ENCODE measurements around the gene ATP9B.
A peak's percentile ranks its signal among the peaks of the same experiment; 100 is the strongest.
"Not testable (repeated sequence)": the region's sequence is repeated elsewhere in the genome, so short reads cannot be mapped to it uniquely, and the experiment has no call there.

Gene ATP9B

GRCh38 chr18:79072655-79073054 lies 3.5 kb downstream of the ATP9B start:
- DNase-seq = not testable (repeated sequence)

DNA sequence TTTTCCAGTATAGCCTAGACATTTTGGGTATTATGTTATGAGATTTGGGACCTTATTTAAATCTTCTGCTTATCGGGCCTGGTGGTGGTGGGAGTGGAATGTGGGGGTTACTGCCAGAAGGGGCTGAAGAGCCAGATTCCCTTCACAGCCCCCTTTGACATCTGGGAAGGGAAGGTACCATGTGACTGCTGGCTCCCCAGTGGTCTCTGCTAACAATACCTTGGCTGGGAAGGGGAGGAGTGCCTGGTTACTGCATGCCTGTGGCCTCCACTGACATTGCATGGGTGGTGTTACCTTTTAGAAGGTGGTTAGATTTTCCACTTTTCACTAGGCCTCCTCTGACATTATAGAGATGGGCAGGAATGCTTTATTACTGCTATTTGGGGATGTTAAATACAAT lies 8.0 kb downstream of the ATP9B start:
- DNase-seq = no peak

DNA sequence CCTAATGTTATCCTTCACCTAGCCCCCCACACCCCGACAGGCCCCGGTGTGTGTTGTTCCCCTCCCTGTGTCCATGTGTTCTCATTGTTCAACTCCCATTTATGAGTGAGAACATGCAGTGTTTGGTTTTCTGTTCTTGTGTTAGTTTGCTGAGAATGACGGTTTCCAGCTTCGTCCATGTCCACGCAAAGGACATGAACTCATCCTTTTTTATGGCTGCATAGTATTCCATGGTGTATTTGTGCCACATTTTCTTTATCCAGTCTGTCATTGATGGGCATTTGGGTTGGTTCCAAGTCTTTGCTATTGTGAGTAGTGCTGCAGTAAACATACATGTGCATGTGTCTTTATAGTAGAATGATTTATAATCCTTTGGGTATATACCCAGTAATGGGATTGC lies 9.6 kb downstream of the ATP9B start:
- not testable (repeated sequence) for DNase-seq

GRCh38 chr18:79092874-79093273 lies 23.7 kb downstream of the ATP9B start:
- no peak for DNase-seq

- DNase-seq = no peak
Measured at GRCh38 chr18:79093986-79094385, 24.8 kb downstream of the ATP9B start.

GRCh38 chr18:79095216-79095615 lies 26.0 kb downstream of the ATP9B start:
- no peak for DNase-seq

DNA sequence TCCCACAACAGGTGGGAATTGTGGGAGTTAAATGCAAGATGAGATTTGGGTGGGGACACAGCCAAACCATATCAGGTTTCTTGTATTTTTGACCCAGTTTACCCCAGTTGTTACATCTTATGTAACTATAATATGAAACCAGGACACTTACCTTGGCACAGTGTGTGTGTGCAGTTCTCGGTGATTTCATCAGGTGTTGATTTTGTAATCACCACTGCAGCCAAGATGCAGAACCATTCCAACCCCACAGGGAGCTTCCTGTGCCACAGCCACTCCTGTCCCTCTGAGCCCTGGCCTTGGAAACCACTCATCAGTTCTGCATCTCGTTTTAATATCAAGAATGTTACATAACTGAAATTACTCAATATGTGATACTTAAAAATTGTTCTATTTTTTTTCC lies 31.8 kb downstream of the ATP9B start:
- DNase-seq = no peak

GRCh38 chr18:79102886-79103285 lies 33.7 kb downstream of the ATP9B start:
- DNase-seq = no peak

- no peak for DNase-seq
Measured at GRCh38 chr18:79104137-79104536, 34.9 kb downstream of the ATP9B start.

GRCh38 chr18:79105455-79105854 lies 36.3 kb downstream of the ATP9B start:
- no peak for DNase-seq

- DNase-seq = no peak
Measured at GRCh38 chr18:79106084-79106483, 36.9 kb downstream of the ATP9B start.

DNA sequence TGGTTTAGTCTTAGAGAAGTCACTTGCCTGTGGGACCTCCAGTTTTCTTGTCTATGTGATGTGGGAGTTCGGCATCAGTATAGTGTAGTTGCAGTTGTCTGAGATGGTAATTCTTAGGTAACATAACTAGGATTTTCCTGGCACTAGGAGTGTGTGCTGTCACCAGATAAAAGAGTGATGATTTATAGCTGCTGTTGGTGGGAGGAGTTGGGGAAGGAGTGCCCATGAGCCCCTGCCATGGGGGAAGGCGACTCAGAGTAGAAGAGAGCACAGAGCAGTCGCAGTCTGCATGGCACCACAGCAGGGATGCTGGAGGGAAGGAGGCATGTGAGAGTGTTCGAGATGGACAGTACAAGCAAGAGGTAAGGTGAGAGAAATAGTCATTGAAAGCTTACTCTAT lies 38.7 kb downstream of the ATP9B start:
- DNase-seq = no peak

- no peak for DNase-seq
Measured at GRCh38 chr18:79108549-79109215, 39.5 kb downstream of the ATP9B start.

- no peak for DNase-seq
Measured at GRCh38 chr18:79111483-79111882, 42.3 kb downstream of the ATP9B start.

DNA sequence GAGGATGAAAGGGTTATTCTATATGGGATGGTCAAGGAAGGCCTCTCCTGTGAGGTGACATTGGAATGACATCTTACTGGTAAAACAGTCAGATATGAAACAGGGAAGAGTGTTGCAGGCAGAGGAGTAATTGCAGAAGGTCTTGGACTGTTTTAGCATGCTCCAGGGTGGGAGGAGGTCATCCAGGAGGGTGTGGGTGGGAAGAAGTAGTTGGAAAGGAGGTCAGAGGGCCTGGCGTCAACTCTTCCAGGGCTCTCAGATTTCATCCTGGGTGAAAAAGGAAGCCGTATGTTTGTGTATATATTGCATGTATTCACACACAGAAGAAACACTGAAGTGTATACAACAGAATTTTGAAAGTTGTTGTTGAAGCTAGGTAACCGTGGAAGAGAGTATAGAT lies 48.2 kb downstream of the ATP9B start:
- DNase-seq = no peak

GRCh38 chr18:79117788-79118187 lies 48.6 kb downstream of the ATP9B start:
- no peak for DNase-seq

- DNase-seq = no peak
Measured at GRCh38 chr18:79118797-79119196, 49.6 kb downstream of the ATP9B start.

DNA sequence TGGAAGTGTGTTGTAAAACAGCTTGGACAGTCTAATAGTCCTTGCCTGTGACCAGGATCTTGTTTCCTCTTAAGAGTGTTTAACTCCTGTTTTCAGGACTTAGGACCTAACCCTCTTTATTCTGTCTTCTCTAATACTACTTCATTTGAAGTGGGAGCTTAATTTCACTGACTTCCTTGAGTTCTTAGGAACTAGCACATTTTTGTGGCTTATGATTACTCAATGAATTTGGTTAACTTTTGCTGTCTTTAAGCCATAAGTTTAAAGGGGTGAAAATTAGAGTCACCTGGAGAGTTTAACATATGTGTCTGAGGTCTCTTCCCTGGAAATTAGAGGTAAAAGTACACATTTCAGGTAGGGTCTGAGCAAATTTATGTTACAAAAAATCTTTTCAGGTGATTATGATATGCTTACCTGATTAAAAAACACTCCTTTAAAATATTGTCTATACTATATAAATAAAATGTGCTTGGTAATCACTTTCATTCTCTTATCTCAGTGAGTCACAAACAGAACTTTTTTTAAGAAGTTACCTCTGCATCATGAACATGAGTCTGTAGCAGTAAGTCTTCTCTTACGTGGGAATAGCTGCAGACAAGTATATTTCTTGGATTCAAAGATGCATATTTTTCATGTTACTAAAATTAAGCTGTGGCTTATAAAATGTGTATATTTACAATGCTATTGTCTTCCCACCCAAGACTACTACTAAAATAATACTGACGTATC lies 52.7 kb downstream of the ATP9B start:
- DNase-seq = peak; percentile 22

- no peak for DNase-seq
Measured at GRCh38 chr18:79123948-79124347, 54.8 kb downstream of the ATP9B start.

- no peak for DNase-seq
Measured at GRCh38 chr18:79129120-79129519, 59.9 kb downstream of the ATP9B start.

GRCh38 chr18:79133724-79134123 lies 64.5 kb downstream of the ATP9B start:
- no peak for DNase-seq

GRCh38 chr18:79135924-79136323 lies 66.7 kb downstream of the ATP9B start:
- no peak for DNase-seq

GRCh38 chr18:79136742-79137141 lies 67.5 kb downstream of the ATP9B start:
- DNase-seq = no peak

- DNase-seq = peak; percentile 34
Measured at GRCh38 chr18:79139206-79139605, 70.0 kb downstream of the ATP9B start.

GRCh38 chr18:79147014-79147413 lies 77.8 kb downstream of the ATP9B start:
- no peak for DNase-seq

Measured in fibroblast of skin of abdomen (primary cell).